A673 (cell line): ENCODE measurements around the gene RHEB.

Source experiments
- CTCF ChIP-seq: fragments of 300-800, 200-600 bp; sonication (generic); conservative IDR thresholded peaks from 2 replicates; pipeline ENCODE4 v1.5.1; 2017; ENCODE audit warnings: low read depth, mild to moderate bottlenecking, antibody characterized with exemption, low read length, moderate library complexity, mixed read lengths
- EZH2 ChIP-seq: fragments of 200-600 bp; sonication (generic); IDR thresholded peaks from 2 replicates; pipeline ENCODE4 v1.6.1; 2017; ENCODE audit warnings: borderline replicate concordance, low read depth, mild to moderate bottlenecking, mixed read lengths, antibody characterized with exemption, low read length; ENCODE audit not compliant: poor library complexity, severe bottlenecking

GRCh38 chr7:151434549-151434948 is 85.1 kb downstream of the RHEB start:
- no peak for TF ChIP-seq CTCF
- no peak for TF ChIP-seq EZH2
